GM12878 (cell line): ENCODE results near the gene IL22RA2.

Experiments
- EGR1 ChIP-seq, 2 experiments: IDR thresholded peaks; 1 replicate in 1 of 2; 2 replicates in 1 of 2; pipeline ENCODE4 v1.6.1; 2011 to 2012; ENCODE audit warnings: low read depth in 2 of 2, low read length in 2 of 2, borderline replicate concordance in 1 of 2, mild to moderate bottlenecking in 1 of 2, moderate library complexity in 1 of 2
- NFYB ChIP-seq: IDR thresholded peaks from 2 replicates; pipeline ENCODE4 v1.6.1; 2011; ENCODE audit warnings: low read depth, mild to moderate bottlenecking, low read length, improper control_type of control experiment, moderate library complexity; ENCODE audit not compliant: insufficient read depth
- POLR2A ChIP-seq: IDR thresholded peaks from 2 replicates; pipeline ENCODE4 v1.6.1; 2011; ENCODE audit warnings: low read depth, mild to moderate bottlenecking, low read length
- SIN3A ChIP-seq: IDR thresholded peaks from 2 replicates; pipeline ENCODE4 v1.6.1; 2012; ENCODE audit warnings: low read depth, low read length, improper control_type of control experiment
- SRF ChIP-seq, 2 experiments: IDR thresholded peaks; 2 replicates each; pipeline ENCODE4 v1.6.1; 2011; ENCODE audit warnings: low read depth in 2 of 2, low read length in 2 of 2, mild to moderate bottlenecking in 1 of 2, moderate library complexity in 1 of 2
- TF ChIP-seq, protein P1 (sequence below): fragments of 450-650 bp; IDR thresholded peaks from 2 replicates; pipeline ENCODE4 v1.6.1; 2017; ENCODE audit warnings: mild to moderate bottlenecking, moderate library complexity
- TF ChIP-seq, protein P2 (sequence below): IDR thresholded peaks from 2 replicates; pipeline ENCODE4 v1.6.1; 2012; ENCODE audit warnings: mild to moderate bottlenecking, low read depth, low read length
- TF ChIP-seq, protein P3 (sequence below), 3 experiments: IDR thresholded peaks in 2 of 3; conservative IDR thresholded peaks in 1 of 3; 2 replicates each; pipeline ENCODE4 v1.5.1; 2011; ENCODE audit warnings: low read depth in 3 of 3, low read length in 3 of 3, mild to moderate bottlenecking in 3 of 3, control low read depth in 2 of 3, moderate library complexity in 2 of 3, inconsistent platforms in 1 of 3, mixed read lengths in 1 of 3; ENCODE audit not compliant: control insufficient read depth in 2 of 3, insufficient read depth in 1 of 3; ENCODE audit errors: extremely low read depth in 1 of 3
- TF ChIP-seq, protein P4 (sequence below): IDR thresholded peaks from 2 replicates; pipeline ENCODE4 v1.6.1; 2012; ENCODE audit warnings: low read depth, low read length, improper control_type of control experiment
- TF ChIP-seq, protein P5 (sequence below): IDR thresholded peaks from 2 replicates; pipeline ENCODE4 v1.6.1; 2011; ENCODE audit warnings: mild to moderate bottlenecking, low read depth, low read length, moderate library complexity; ENCODE audit not compliant: insufficient replicate concordance
- TF ChIP-seq, protein P6 (sequence below): fragments of 450-650 bp; IDR thresholded peaks from 2 replicates; pipeline ENCODE4 v1.6.1; 2018; ENCODE audit warnings: mild to moderate bottlenecking, low read depth, moderate library complexity; ENCODE audit not compliant: partially characterized antibody

DNA sequence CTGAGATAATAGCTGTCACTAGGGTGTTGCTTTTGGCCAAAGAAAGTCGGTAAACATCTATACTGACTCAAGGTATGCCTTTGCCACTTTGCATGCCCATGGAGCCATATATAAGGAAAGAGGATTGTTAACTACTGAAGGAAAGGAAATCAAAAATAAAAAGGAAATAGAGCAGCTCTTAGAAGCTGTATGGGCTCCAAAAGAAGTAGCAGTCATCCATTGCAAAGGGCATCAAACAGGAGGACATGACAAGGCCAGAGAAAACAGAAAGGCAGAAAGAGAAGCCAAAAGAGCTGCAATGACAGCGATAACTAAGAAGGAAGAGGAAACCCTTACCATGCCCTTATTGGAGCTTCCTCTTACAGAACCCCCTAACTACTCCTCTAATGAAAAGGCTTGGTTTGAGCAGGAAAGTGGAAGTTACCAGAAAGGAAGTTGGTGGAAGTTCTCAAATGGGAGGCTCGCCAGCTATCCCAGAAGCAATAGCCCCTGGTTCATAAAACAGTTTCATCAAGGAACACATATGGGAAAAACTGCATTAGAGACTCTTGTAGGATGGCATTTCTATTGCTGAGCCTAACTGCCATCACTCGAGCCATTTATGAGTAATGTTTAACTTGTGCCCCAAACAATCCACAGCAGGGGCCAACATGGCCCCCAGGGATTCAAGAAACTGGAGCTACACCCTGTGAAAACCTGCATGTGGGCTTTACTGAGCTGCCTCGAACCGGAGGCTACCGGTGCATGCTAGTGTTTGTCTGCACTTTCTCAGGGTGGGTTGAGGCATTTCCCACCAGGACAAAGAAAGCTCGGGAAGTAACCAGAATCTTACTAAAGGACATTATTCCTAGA is 7.0 kb downstream of the IL22RA2 start:
- TF ChIP-seq, protein P1, sequence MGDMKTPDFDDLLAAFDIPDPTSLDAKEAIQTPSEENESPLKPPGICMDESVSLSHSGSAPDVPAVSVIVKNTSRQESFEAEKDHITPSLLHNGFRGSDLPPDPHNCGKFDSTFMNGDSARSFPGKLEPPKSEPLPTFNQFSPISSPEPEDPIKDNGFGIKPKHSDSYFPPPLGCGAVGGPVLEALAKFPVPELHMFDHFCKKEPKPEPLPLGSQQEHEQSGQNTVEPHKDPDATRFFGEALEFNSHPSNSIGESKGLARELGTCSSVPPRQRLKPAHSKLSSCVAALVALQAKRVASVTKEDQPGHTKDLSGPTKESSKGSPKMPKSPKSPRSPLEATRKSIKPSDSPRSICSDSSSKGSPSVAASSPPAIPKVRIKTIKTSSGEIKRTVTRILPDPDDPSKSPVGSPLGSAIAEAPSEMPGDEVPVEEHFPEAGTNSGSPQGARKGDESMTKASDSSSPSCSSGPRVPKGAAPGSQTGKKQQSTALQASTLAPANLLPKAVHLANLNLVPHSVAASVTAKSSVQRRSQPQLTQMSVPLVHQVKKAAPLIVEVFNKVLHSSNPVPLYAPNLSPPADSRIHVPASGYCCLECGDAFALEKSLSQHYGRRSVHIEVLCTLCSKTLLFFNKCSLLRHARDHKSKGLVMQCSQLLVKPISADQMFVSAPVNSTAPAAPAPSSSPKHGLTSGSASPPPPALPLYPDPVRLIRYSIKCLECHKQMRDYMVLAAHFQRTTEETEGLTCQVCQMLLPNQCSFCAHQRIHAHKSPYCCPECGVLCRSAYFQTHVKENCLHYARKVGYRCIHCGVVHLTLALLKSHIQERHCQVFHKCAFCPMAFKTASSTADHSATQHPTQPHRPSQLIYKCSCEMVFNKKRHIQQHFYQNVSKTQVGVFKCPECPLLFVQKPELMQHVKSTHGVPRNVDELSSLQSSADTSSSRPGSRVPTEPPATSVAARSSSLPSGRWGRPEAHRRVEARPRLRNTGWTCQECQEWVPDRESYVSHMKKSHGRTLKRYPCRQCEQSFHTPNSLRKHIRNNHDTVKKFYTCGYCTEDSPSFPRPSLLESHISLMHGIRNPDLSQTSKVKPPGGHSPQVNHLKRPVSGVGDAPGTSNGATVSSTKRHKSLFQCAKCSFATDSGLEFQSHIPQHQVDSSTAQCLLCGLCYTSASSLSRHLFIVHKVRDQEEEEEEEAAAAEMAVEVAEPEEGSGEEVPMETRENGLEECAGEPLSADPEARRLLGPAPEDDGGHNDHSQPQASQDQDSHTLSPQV = no peak; the same call in 1 of the 2 replicates
- no peak for TF ChIP-seq EGR1 (IDR thresholded peaks at IDR 0.05; ENCODE audit: borderline replicate concordance in 1 of 2, low read depth in 2 of 2, low read length in 2 of 2)
- TF ChIP-seq NFYB = no peak
- TF ChIP-seq POLR2A = no peak
- TF ChIP-seq, protein P2, sequence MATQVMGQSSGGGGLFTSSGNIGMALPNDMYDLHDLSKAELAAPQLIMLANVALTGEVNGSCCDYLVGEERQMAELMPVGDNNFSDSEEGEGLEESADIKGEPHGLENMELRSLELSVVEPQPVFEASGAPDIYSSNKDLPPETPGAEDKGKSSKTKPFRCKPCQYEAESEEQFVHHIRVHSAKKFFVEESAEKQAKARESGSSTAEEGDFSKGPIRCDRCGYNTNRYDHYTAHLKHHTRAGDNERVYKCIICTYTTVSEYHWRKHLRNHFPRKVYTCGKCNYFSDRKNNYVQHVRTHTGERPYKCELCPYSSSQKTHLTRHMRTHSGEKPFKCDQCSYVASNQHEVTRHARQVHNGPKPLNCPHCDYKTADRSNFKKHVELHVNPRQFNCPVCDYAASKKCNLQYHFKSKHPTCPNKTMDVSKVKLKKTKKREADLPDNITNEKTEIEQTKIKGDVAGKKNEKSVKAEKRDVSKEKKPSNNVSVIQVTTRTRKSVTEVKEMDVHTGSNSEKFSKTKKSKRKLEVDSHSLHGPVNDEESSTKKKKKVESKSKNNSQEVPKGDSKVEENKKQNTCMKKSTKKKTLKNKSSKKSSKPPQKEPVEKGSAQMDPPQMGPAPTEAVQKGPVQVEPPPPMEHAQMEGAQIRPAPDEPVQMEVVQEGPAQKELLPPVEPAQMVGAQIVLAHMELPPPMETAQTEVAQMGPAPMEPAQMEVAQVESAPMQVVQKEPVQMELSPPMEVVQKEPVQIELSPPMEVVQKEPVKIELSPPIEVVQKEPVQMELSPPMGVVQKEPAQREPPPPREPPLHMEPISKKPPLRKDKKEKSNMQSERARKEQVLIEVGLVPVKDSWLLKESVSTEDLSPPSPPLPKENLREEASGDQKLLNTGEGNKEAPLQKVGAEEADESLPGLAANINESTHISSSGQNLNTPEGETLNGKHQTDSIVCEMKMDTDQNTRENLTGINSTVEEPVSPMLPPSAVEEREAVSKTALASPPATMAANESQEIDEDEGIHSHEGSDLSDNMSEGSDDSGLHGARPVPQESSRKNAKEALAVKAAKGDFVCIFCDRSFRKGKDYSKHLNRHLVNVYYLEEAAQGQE = no peak
- TF ChIP-seq, protein P3, sequence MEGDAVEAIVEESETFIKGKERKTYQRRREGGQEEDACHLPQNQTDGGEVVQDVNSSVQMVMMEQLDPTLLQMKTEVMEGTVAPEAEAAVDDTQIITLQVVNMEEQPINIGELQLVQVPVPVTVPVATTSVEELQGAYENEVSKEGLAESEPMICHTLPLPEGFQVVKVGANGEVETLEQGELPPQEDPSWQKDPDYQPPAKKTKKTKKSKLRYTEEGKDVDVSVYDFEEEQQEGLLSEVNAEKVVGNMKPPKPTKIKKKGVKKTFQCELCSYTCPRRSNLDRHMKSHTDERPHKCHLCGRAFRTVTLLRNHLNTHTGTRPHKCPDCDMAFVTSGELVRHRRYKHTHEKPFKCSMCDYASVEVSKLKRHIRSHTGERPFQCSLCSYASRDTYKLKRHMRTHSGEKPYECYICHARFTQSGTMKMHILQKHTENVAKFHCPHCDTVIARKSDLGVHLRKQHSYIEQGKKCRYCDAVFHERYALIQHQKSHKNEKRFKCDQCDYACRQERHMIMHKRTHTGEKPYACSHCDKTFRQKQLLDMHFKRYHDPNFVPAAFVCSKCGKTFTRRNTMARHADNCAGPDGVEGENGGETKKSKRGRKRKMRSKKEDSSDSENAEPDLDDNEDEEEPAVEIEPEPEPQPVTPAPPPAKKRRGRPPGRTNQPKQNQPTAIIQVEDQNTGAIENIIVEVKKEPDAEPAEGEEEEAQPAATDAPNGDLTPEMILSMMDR (IDR thresholded peaks at IDR 0.05 in 2 of 3, conservative IDR thresholded peaks at IDR 0.05 in 1 of 3; ENCODE audit: control insufficient read depth in 2 of 3, extremely low read depth in 1 of 3, insufficient read depth in 1 of 3, low read depth in 3 of 3, low read length in 3 of 3) = no peak
- TF ChIP-seq SRF (IDR thresholded peaks at IDR 0.05; ENCODE audit: low read depth in 2 of 2, low read length in 2 of 2) = peak; percentile 42 to 70; a peak in 2 of 4 replicates
- no peak for TF ChIP-seq SIN3A
- TF ChIP-seq, protein P4, sequence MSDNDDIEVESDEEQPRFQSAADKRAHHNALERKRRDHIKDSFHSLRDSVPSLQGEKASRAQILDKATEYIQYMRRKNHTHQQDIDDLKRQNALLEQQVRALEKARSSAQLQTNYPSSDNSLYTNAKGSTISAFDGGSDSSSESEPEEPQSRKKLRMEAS = no peak
- TF ChIP-seq, protein P5, sequence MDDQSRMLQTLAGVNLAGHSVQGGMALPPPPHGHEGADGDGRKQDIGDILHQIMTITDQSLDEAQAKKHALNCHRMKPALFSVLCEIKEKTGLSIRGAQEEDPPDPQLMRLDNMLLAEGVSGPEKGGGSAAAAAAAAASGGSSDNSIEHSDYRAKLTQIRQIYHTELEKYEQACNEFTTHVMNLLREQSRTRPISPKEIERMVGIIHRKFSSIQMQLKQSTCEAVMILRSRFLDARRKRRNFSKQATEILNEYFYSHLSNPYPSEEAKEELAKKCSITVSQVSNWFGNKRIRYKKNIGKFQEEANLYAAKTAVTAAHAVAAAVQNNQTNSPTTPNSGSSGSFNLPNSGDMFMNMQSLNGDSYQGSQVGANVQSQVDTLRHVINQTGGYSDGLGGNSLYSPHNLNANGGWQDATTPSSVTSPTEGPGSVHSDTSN = no peak
- TF ChIP-seq, protein P6, sequence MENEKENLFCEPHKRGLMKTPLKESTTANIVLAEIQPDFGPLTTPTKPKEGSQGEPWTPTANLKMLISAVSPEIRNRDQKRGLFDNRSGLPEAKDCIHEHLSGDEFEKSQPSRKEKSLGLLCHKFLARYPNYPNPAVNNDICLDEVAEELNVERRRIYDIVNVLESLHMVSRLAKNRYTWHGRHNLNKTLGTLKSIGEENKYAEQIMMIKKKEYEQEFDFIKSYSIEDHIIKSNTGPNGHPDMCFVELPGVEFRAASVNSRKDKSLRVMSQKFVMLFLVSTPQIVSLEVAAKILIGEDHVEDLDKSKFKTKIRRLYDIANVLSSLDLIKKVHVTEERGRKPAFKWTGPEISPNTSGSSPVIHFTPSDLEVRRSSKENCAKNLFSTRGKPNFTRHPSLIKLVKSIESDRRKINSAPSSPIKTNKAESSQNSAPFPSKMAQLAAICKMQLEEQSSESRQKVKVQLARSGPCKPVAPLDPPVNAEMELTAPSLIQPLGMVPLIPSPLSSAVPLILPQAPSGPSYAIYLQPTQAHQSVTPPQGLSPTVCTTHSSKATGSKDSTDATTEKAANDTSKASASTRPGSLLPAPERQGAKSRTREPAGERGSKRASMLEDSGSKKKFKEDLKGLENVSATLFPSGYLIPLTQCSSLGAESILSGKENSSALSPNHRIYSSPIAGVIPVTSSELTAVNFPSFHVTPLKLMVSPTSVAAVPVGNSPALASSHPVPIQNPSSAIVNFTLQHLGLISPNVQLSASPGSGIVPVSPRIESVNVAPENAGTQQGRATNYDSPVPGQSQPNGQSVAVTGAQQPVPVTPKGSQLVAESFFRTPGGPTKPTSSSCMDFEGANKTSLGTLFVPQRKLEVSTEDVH = no peak
